NCI-H82 treated with DMSO at 0.1 percent for 48 hours (cell line): Measurements from ENCODE around the gene ATG101.
"Not testable (repeated sequence)": the region's sequence is repeated elsewhere in the genome, so short reads cannot be mapped to it uniquely, and the experiment has no call there.

Source experiments
- DNase-seq: peaks from one replicate; lab custom pipeline; 2025; ENCODE audit not compliant: unreplicated experiment; lab: John Stamatoyannopoulos, UW

ATG101 gene

DNA sequence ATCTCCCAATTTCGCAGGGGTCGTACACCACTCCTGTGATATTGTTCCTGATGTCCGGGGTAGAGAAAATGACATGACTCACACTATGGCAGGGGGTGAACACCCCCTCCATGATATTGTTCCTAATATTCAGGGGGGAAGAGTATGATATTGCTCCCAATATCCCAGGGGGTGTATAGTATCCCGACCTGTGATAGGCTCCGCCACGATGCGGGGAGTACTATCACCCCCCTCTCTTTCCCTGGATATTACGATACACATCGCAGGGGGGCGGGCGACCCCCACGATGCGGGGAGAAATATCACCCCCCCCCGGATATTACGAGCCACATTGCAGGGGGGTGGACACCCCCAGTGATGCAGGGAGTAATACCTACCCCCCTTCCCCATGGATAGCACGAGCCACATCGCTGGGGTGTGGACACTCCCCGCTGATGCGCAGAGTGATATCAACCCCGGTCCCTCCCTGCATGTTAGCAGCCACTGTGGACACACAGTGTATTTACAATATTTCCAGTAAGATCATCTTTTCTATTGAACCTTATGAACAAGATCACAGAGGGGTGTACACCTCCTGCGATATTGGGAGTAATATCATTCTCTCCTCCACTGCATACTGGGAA lies 27.4 kb downstream of the ATG101 start:
- no peak for DNase-seq

DNA sequence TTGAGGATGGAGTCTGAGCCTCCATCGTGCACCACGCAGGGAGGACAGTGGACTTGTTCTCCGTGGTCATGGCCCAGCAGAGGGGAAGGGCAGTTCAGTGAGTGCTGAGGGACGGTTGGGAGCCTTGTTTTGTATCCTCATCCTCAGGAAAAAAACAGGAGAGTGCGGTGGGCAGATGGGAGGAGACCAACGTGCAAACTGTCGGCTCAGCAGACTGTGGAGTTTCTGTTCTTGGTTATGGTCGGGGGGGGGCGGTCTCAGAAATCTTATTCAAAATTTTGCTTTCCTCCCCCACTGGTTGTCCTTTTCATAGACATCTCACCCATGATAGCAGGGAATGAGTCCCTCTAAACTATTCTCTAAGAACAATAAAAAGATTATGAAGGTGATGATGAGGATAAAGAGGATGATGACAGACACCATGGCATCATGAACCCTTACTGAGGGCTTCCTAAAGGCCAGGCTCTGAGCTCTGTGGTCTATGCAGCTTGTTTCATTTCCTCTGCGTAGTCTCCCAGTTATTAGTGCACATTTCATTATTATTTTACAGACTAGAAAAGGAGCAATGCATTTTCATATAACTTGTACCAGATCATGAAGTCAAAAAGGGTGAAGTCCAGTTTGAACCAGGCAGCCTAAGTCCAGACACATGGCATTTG lies 34.8 kb downstream of the ATG101 start:
- DNase-seq = not testable (repeated sequence)

DNA sequence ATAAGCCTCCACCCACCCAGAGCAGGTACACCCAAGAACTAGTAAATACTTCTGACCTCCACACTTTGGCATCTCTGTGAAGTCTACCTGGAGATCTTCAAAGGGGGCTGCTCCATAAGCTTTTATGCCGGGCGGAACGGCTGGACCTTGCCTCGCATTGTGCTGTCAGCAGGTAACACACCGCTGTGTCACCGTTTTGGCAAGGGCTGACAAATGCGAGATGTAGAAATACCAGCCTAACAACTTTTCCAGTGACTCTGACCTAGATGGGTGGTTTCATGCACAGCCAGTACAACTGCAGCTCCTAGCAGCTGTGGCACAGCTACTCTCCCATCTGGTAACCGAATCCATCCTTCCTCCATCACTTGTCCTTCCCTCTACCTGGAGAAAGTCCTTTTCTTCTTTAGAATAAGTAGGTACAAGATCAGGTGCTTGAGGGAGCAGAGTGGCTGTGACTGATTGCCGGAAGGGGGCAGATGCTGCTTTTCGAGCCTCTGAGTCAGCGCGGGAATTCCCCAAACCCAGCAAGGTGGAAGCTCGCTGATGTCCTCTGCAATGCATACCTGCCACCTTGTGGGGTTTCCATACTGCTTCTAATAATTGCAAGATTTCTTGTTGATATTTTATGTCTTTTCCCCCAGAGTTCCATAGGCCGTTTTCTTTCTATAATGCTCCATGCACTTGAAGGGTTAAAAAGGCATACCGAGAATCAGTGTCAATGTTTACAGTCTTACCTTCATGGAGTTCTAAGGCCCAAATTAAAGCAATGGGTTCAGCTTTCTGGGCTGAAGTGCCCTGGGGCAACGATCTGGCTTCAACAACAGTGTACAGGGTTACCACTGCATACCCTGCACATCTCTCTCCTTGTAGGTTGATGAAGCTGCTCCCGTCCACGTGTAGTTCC lies 46.7 kb downstream of the ATG101 start:
- not testable (repeated sequence) for DNase-seq

DNA sequence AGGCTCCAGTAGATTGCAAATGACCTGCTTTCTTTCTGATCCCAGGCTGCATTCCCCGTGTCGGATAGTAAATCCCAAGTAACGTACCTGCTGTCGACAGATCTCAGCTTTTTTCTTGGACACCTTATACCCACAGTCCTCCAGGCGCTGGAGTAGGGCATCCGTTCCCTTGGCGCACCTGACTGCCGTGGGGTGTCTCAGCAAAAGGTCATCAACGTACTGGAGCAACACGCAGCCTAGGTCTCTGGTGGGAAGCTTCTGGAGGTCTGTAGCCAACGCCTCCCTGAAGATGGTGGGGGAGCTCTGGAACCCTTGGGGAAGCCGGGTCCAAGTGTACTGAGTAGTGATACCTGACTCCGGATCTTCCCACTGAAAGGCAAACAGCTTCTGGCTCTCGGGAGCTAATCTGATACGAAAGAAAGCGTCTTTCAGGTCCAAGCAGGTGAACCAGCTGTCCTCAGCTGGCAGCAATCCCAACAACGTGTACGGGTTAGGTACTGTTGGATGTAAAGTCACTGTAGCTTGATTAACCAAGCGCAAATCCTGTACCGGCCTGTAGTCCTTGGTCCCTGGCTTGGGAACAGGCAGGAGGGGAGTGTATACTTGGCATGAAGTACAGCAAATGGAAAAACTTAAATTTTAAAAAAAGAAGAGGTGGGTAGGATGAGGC lies 48.2 kb downstream of the ATG101 start:
- DNase-seq = not testable (repeated sequence)

DNA sequence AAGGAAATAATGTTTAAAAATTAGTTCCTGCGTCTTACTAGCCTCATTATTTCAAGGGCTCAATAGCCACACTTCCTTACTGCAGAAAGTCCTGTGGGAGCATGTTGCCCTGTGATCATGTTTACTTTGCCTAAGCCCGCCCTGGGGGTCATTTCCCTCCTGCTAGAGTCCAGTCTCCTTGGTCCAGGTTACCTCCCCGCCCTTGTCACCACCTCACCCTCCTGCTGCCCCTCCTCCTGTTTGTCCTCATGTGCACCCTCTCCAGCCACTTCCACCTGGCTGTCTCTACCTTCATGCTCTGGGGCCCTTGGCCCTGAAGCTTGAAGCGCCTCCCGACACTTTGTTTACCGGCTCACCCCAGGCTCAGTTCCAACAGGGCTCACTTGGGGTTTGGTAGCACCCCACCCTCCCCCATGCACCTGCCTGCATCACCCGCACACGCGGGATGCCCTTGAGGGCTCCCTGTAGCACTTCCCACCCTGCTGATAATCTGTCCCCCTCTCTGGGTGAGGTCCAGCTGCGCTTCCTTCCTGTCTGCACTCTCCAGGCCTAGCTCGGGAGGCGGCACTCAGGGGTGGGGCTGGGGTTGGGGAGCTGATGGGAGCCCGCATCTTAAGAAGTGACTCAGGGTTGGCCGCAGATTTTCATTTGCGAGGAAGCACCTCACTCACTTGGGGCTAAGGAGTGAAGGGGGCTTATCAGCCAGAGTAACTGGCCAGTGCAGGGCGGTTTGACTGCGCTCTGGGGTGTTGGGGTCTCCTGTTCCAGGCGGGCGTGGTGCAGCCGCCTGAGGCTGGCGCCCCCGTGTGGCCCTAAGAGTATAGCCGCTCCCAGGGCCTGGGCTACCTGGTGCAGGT lies 49.8 kb downstream of the ATG101 start:
- DNase-seq = no peak

DNA sequence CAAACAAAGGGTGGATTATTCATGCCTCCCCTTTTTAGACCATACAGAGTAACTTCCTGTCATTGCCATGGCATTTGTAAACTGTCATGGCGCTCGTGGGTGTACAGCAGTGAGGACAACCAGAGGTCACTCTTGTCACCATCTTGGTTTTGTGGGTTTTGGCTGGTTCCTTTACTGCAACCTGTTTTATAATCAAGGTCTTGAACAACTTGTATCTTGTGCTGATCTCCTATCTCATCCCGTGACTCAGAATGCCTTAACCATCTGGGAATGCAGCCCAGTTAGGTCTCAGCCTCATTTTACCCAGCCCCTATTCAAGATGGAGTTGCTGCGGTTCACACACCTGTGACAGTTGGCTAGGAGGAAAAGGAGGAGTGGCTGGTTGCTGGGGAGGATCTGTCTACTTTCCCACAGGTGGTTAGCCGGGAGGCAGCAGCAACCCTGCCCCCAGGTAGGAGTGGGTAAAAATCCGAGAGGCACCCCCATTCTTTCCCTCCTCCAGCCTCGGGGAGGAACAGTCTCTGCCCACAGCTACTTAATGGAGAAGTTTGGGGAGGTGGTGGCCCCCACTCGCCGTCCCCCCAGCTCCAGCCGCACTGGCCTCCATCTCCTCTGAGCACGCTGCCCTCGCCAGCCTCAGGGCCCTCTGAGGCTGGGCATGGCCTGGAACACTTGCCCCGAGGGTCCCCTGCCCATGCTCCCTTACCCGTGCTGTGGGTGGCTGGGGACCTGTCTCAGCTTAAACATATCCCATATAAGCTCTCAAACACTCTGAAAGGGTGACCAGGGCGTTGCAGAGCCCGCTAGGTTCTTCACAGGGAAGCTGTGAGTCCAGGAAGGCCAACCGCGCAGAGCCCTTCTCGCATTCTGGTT lies 51.4 kb downstream of the ATG101 start:
- DNase-seq = no peak

DNA sequence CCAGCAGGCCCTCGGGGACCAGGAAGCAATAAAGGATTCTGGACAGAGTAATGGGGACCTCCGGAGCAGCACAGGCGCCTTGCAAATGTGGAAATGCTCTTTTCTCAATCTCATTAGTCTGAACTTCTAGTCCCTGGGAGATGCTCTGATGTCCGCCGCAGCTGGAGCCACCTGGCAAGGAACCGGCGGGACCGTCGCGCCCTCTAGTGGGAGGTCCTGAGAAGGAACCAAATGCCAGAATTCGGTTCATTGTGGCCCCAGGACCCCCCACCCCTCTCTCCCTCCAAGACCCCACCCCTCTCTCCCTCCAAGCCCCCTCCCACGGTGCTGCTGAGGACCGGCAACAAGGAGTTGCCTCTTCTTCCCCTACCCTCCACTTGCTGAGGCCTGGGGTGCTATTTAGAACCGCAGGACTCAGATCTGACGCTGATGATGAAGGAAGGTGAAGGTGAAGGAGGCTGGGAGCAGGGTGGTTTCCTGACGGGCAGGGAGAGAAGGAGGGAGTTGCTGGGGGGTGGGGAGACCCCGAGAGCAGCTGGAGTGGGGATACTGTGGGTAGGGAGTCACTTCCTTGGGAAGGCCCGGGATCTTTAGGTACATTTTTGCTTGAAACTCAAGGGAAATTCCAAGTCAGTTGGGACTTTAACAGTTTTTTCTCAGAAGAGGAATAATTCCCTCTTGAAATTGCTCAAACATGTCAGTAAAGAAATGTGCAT lies 52.2 kb downstream of the ATG101 start:
- DNase-seq = peak; percentile 87

DNA sequence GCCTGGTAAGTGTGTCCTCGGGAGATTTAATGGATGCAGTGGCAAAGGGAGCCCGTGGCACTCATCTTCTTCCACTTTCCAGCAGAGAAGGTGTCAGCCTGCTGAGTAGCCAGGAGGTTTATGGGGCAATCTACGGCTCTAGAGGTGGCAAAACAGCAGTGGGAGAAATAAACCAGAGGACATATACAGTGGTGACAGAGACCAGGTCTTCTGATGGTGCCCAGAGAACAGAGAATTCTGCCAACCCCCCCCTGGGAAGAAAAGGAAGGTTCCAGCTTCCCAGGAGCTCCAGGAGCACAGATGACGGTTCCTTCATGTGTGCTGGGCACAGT lies 52.7 kb downstream of the ATG101 start:
- DNase-seq = no peak

DNA sequence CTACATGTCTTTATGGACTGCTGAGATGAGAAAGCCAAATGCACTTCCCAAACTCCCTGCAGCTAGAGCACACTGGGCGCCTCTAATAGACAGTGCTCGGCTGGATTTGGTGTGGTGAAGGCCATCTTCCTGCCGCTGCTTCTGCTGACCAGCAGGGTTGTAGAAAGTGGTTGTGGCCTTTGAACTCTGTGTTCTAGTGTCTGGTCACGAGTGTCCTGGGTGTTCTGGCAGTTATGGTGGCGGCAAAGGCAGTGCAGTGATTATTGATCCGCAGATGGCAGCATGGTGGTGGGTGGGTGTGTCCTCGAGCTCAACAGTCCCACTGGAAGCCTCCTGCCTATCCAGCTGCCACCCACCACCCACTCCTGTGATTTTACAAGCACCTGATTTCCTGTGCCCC lies 53.1 kb downstream of the ATG101 start:
- no peak for DNase-seq

DNA sequence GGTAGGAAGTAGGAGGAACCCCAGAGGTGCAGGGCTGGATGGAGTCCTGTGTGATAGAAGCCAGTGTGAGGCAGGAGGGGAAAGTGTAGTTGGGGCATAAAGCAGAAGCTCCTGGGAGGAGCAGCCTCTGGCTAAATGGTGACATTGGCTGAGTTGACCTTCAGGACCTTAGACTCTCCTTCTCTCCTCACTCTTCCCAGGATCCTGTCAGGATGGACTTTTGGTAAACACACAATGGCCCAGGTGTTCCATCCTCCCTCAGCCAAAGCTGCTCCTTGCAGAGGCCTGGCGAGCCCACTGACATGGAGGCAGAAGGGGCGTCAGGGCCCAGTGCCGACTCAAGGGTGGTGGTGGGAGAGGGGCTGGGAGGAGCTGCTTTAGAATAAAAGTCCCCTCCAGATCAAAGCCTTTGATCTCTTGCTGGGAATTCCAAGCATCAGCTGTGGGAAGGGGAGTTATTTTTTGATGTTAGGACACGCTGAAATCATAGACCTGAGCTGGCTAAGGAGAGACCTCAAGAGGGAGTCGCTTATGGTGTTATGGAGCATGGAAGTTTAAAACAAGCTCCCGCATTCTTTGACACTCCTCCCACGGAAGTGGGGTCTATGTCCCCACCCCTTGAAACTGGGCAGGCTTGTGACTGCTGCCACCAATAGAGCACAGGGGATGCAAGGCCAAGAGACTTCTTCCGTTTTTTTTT lies 53.9 kb downstream of the ATG101 start:
- DNase-seq = no peak

DNA sequence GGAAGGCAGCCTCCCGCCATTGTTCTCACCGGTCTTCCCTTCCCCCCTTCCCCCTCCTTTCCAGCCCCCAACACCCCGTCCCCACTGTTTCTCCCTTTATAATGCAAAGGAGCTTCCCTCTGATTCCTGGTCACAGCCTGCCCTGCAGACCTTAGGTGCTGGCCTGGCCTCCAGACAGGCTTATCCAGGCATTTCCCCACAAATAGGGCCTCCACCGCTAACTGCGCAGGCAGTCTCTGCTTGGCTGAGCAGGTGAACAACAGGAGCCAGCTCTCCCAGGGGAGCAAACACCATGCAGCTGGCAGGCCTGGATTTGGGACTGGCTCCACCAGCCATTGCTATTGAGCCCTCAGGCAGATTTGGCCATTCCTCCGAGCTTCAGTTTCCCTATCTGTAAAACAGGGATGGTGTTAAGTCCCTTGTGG lies 55.7 kb downstream of the ATG101 start:
- no peak for DNase-seq

DNA sequence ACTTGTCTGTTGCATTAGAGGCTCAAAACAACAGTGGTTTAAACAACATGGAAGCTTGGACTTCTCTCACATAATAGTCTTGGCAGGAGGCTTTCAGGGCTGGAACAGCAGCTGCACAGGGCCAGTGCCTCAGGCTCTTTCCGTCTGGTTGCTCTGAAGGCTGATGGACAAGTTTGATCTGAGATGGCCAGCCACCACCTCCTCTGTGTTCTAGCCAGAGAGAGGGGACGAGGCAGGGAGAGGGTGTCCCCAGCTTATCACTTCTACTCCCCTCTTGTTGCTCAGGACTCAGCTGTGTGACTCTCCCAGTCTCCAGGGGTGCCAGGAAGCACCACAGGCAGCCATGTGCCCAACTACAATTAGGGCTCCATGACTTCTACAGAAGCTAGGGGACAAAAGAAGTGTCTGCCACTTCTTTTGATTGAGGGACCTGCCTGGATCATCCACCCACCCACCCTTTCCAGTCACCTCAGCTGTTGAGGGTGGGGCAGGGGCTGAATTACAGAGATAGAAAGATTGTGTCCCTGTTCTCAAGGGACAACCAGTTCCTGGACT lies 56.3 kb downstream of the ATG101 start:
- no peak for DNase-seq
